ENCODE measurements around the gene NEO1. TPM values are rescaled to one million over a fixed set of nuclear protein-coding genes. Genes with fewer than 3 reads are reported as not detected.

The NEO1 gene
- total and polyA plus RNA-seq, 4 donors, result 1.6 to 9.9 (median 5.8) TPM

- Histone ChIP-seq H3K27ac (ENCODE audit: low read depth in 1 of 2, low read length in 2 of 2) (peak overlapping the region in 1 of 2 donors; percentile 14), H3K27me3 (ENCODE audit: control insufficient read depth in 4 of 4, insufficient read depth in 4 of 4, low read length in 3 of 4) (no peaks in the 10 kb centered on the region), H3K9ac (ENCODE audit: low read depth in 1 of 2, low read length in 2 of 2) (no peak overlapping the region), H3K4me1 (ENCODE audit: control insufficient read depth in 4 of 4, insufficient read depth in 4 of 4, low read length in 3 of 4) (peaks cover 2 to 13% (median 8%) of the 10 kb centered on the region in 4 donors), H3K36me3 (ENCODE audit: control insufficient read depth in 4 of 4, insufficient read depth in 3 of 4, low read depth in 1 of 4, low read length in 3 of 4) (no peaks in the 10 kb centered on the region), H3K9me3 (ENCODE audit: control insufficient read depth in 4 of 4, low read length in 3 of 4) (no peaks in the 10 kb centered on the region), H3K4me3 (ENCODE audit: low read depth in 1 of 3, low read length in 3 of 3) (no peak overlapping the region)
- TF ChIP-seq FOXA2 (IDR thresholded peaks at IDR 0.05) (no peak), NR2F2 (IDR thresholded peaks at IDR 0.05) (no peak), EGR1 (IDR thresholded peaks at IDR 0.05; ENCODE audit: low read depth in 2 of 2) (peak in 1 of 2 donors; percentile 37), CTCF (IDR thresholded peaks at IDR 0.05; ENCODE audit: low read depth, low read length, missing input control) (no peak), RXRA (IDR thresholded peaks at IDR 0.05) (peak in 1 of 2 donors; percentile 39), ATF3 (IDR thresholded peaks at IDR 0.05) (no peak), HNF4A (conservative IDR thresholded peaks at IDR 0.05) (peak; percentile 86 to 89), GABPA (IDR thresholded peaks at IDR 0.05 in 1 of 2, conservative IDR thresholded peaks at IDR 0.05 in 1 of 2) (peak in 1 of 2 donors; percentile 13), HNF4G (IDR thresholded peaks at IDR 0.05) (peak; percentile 86), REST (IDR thresholded peaks at IDR 0.05) (no peak), RAD21 (IDR thresholded peaks at IDR 0.05) (peak in 1 of 2 donors; percentile 26), TAF1 (conservative IDR thresholded peaks at IDR 0.05) (no peak), FOXA1 (IDR thresholded peaks at IDR 0.05) (no peak), SP1 (IDR thresholded peaks at IDR 0.05) (peak; percentile 84), YY1 (IDR thresholded peaks at IDR 0.05) (peak; percentile 36), JUND (IDR thresholded peaks at IDR 0.05) (peak in 1 of 2 donors; percentile 35)
- TF ChIP-seq, protein P1, sequence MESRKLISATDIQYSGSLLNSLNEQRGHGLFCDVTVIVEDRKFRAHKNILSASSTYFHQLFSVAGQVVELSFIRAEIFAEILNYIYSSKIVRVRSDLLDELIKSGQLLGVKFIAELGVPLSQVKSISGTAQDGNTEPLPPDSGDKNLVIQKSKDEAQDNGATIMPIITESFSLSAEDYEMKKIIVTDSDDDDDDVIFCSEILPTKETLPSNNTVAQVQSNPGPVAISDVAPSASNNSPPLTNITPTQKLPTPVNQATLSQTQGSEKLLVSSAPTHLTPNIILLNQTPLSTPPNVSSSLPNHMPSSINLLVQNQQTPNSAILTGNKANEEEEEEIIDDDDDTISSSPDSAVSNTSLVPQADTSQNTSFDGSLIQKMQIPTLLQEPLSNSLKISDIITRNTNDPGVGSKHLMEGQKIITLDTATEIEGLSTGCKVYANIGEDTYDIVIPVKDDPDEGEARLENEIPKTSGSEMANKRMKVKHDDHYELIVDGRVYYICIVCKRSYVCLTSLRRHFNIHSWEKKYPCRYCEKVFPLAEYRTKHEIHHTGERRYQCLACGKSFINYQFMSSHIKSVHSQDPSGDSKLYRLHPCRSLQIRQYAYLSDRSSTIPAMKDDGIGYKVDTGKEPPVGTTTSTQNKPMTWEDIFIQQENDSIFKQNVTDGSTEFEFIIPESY (IDR thresholded peaks at IDR 0.05), result no peak
- TF ChIP-seq, protein P2, sequence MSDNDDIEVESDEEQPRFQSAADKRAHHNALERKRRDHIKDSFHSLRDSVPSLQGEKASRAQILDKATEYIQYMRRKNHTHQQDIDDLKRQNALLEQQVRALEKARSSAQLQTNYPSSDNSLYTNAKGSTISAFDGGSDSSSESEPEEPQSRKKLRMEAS (IDR thresholded peaks at IDR 0.05), result peak; percentile 22
- no peak for DNase-seq (ENCODE audit: low spot score)
- WGBS, result 18% methylated on average over 2 of the region's 2 CpGs
Measured at GRCh38 chr15:73082812-73083211, 30.5 kb downstream of the NEO1 start.
